NCI-H748 (cell line): ENCODE data around the gene PLPP2.

Source experiments
- DNase-seq: peaks from one replicate; lab custom pipeline; 2025; ENCODE audit not compliant: unreplicated experiment; lab: John Stamatoyannopoulos, UW

The PLPP2 gene

DNA sequence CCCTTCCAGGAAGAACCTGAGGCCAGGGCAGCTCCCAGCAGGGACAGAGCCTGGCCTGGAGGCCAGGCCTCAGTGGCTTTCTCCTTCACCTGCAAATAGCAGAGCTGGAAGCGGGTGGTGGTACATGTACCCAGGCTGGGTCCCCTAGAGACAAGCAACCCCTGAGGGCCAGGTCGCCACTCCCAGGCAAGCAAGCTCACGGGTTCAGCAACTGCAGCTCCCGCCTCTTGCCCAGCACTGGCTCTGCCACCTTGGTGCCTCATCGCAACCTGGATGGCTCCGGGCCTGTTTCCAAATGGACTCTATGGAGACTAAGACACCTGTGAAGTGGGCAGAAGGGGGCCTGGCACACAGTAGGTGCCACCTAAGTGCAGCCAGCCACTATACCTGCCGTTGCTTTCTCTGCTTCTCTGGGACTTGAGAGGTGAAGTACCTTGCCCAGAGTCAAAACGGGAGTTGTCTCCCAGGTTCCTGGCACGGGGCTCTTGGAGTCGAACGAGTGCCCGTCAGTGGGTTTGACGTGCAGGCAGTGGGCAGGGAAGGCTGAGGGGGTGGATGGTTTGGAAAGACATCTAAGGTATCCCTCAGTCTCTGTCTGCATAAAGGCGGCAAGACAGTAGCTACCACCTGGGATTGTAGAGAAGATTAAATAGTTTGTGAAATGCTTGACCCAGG lies 2.4 kb upstream of the PLPP2 start:
- no peak for DNase-seq

DNA sequence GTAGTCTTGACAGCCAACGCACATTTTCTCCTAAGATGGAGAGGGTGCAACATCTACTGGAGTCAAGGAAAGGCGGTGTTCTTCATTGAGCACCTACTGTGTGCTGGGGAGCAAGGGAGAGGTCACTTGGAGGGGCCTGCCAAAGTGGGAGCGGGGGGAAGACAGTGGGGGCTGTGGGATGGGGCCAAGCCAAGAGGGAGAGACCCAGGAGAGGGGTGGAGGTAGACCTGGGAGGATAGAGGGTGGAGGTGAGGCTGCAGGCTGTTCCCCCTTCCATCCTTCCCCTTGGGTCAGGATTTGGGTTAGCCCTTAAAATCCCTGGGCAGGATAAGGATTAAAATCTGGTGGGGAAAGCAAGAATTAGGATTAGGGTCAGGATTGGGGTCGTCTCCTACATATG lies 1.7 kb upstream of the PLPP2 start:
- no peak for DNase-seq

- DNase-seq, result no peak
These were observed 1.2 kb upstream of the PLPP2 start for GRCh38 chr19:292281-292884.

DNA sequence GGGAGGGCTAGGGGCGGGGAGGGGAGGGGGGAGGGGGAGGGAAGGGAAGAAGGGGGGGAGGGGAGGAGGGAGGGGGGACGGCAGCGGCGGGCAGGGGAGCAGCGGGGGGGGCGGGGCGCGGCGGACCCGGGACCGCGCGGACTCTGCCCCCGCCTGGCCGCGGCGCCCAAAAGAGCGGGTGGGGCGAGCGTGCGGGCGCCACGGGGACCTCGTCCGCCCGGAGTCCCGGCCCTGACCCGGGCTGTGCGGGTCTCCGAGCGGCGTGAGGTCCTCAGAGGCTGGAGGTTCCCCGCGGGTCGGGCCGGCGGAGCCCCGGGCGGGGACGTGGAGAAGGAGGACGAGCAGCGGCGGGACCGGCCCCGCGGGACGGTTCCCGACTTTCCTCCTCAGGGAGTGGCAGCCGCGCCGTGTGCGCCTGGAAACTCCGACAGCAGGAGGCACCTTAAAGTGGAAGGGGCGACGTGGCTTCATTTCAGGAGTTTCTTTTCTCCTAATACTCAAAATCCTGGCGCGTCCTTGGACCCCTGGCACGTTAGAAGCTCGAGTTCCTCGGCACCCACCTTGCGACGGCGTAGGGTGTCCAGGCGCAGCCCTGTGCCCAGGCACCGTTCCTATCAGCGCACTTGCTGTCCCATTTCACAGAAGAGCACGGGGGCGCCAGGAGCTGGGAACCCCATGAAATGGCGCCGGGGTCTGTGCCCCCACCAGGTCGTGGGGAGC lies 518 bp upstream of the PLPP2 start:
- DNase-seq, result peak; percentile 9

DNA sequence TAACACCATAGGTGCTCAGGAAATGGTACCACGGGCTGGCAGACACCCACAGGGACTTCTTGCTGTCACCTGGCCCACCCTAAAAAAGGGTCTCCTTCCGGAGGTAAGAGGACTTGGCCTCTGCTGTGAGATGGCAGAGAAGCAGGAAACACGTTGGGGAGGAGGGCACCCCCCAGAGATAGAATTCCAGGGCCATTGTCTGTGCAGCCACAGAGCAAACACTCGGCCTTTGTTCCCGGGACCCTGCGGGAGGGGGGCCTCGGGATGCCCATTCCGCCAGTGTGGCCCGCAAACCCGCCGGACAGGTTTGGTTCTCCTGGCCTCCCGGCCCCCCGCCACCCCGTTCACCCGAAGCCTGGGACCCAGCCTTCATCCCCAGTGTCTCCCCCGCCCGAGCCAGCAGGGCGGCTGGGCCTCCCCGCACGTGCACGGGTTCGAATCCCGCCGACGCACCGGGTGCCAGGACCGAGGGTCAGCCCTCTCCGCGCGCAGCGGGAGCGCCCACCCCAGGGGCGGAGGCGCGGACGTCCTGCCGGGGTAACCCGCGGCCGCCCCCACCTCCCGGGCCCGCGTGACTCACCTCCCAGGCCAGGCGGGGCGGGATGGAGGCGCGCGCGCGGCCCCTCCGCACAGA lies 714 bp downstream of the PLPP2 start:
- peak; percentile 85 for DNase-seq

DNA sequence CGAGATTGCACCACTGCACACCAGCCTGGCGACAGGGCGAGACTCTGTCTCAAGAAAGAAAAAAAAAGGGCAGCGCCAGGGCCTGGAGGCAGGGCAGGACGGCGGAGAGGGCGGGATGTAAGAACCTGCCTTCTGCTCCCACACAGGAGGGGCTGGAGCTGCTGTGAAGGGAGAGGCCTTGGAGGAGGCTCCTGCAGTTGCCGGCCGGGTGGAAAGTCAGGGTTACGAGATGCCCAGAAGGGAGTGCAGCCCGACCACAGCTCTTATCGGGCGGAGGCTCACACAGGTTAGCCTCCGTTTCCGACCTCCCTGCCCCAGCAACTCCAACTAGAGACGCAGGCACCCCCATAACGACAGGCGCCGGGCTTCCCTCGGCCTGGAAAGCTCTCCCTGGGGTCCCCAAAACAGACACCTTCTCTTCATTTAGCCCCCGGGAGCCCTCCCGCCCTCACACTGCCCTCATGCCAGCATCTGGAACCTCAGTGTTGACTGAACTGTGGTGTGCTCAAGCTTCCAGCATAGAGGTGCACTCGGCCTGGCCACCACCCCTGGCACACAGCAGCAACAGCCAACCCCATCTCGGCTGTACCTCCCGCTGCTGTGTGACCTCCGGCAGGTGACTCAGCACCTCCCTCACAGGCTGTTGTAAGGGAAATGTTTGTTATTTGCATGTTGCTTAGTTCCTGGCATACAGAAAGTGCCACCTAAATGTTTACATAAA lies 1.4 kb downstream of the PLPP2 start:
- peak; percentile 81 for DNase-seq

- no peak for DNase-seq
These were observed 2.3 kb downstream of the PLPP2 start for GRCh38 chr19:288911-289310.

- DNase-seq, result no peak
These were observed 3.8 kb downstream of the PLPP2 start for GRCh38 chr19:287381-287871.

DNA sequence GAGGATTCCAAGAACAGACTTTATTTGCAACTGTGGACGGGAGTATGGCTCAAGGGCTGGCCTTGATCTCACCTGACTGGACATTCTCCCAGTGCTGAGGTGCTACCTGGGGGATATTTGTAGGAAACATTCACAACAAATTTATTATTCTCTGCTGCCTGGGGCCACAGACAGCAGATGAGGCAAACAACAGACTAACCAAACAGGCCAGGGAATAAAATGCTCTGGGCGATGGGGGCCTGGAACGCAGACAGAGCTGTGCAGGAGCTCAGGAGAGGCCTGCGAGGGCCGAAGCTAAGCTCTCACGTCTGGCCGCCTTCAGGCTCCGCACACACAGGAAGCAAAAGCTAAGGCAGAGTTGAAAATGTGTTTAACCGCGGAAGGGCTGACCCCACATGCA lies 7.8 kb downstream of the PLPP2 start:
- no peak for DNase-seq

DNA sequence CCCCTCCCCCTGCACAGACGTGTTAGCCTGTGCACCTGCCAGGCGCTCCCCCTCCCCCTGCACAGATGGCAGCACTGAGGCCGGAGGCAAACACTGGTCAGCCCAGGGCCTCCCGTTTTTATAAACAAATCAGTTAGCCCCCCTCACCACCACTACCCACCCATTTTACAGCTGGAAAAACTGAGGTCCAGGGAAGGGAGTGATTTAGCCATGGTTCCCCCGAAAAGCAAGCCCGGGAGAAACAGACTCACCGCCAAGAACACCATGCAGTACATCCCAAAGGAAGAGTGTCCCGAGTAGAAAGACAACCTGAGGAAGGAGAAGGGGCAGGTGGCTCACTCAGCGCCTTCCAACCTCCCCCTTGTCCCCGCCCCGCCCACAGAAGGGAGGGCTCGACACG lies 8.7 kb downstream of the PLPP2 start:
- no peak for DNase-seq

GRCh38 chr19:281992-282391 lies 9.2 kb downstream of the PLPP2 start:
- DNase-seq, result no peak

- DNase-seq, result no peak
These were observed 9.9 kb downstream of the PLPP2 start for GRCh38 chr19:281156-281853.

- peak; percentile 84 for DNase-seq
These were observed 10.6 kb downstream of the PLPP2 start for GRCh38 chr19:280541-281009.

GRCh38 chr19:279656-280055 lies 11.5 kb downstream of the PLPP2 start:
- DNase-seq, result no peak

GRCh38 chr19:279231-279630 lies 12.0 kb downstream of the PLPP2 start:
- no peak for DNase-seq

- DNase-seq, result no peak
These were observed 13.5 kb downstream of the PLPP2 start for GRCh38 chr19:277581-278165.

GRCh38 chr19:277131-277530 lies 14.1 kb downstream of the PLPP2 start:
- peak; percentile 15 for DNase-seq

DNA sequence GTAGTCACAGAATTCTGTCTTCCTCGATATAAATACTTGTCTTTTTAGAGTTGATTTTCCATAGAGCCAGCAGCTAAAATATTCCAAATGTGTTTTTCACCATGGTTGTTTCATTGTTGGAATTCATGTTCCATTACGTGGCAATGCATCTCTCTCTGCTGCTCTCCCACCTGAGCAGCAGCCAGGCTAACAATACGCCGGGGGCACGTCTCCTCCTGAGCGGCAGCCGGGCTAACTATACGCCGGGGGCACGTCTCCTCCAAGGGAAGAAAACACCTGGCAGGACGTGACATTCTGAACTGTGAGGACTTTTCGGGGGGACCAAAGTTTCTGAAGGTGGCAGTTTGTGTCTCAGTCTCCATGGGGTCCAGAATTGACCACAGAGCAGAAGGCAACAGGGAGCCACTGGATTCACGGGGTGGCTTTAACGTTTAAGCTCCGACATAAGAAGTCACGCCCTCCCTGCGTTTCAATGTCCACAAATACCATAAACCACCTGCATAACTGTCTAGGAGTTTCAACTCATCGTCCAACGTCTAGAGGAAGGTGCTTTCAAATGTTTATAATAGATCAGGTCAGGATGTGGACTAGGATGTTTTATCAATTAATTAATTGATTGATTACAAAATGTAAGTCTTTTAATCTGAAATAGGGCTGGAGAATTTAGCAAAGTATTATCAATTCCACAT lies 15.1 kb downstream of the PLPP2 start:
- no peak for DNase-seq

GRCh38 chr19:275000-275399 lies 16.2 kb downstream of the PLPP2 start:
- no peak for DNase-seq
